H9 (cell line): ENCODE data around the gene CMTM7. TPM values are rescaled to one million over a fixed set of nuclear protein-coding genes. Genes with fewer than 3 reads are reported as not detected.
A peak's percentile ranks its signal among the peaks of the same experiment; 100 is the strongest.

ENCODE experiments used
- DNase-seq: peaks from one replicate; pipeline ENCODE4 v3.0.0-alpha.2; 2017
- H2AFZ ChIP-seq: one replicate; pipeline ENCODE4 v1.6.1; 2013; ENCODE audit warnings: mild to moderate bottlenecking, low read length, control low read depth, moderate library complexity
- H2AK5ac ChIP-seq: 2 replicates; pipeline ENCODE4 v1.6.1; 2013; ENCODE audit warnings: low read length, control low read depth, mixed read lengths; ENCODE audit not compliant: insufficient read length
- H2BK120ac ChIP-seq: one replicate; pipeline ENCODE4 v1.6.1; 2013; ENCODE audit warnings: low read depth, mild to moderate bottlenecking, low read length, control low read depth, inconsistent platforms; ENCODE audit not compliant: poor library complexity, severe bottlenecking
- H2BK12ac ChIP-seq: 2 replicates; pipeline ENCODE4 v1.6.1; 2013; ENCODE audit warnings: low read length, control low read depth, mixed read lengths, low read depth; ENCODE audit not compliant: insufficient read length
- H2BK15ac ChIP-seq: 2 replicates; pipeline ENCODE4 v1.6.1; 2013; ENCODE audit warnings: low read depth, low read length, control low read depth
- H2BK20ac ChIP-seq: one replicate; pipeline ENCODE4 v1.6.1; 2013; ENCODE audit warnings: low read depth, mild to moderate bottlenecking, low read length, control low read depth, inconsistent platforms; ENCODE audit not compliant: poor library complexity, severe bottlenecking
- H2BK5ac ChIP-seq: 2 replicates; pipeline ENCODE4 v1.6.1; 2013; ENCODE audit warnings: low read length, control low read depth, mixed read lengths; ENCODE audit not compliant: insufficient read length
- H3K14ac ChIP-seq: 2 replicates; pipeline ENCODE4 v1.6.1; 2013; ENCODE audit warnings: low read length, control low read depth; ENCODE audit not compliant: insufficient read depth
- H3K18ac ChIP-seq: 2 replicates; pipeline ENCODE4 v1.6.1; 2013; ENCODE audit warnings: low read depth, mild to moderate bottlenecking, mixed read lengths, low read length, control low read depth; ENCODE audit not compliant: insufficient read length
- H3K23ac ChIP-seq: 2 replicates; pipeline ENCODE4 v1.6.1; 2013; ENCODE audit warnings: low read length, control low read depth, mixed read lengths, low read depth; ENCODE audit not compliant: insufficient read length
- H3K23me2 ChIP-seq: 2 replicates; pipeline ENCODE4 v1.6.1; 2013; ENCODE audit warnings: low read depth, mild to moderate bottlenecking, mixed read lengths, low read length, control low read depth; ENCODE audit not compliant: insufficient read length, poor library complexity, severe bottlenecking
- H3K27ac ChIP-seq: 2 replicates; pipeline ENCODE4 v1.5.1; 2013; ENCODE audit warnings: low read length, control low read depth, mixed read lengths, low read depth; ENCODE audit not compliant: insufficient read length
- H3K27me3 ChIP-seq: 2 replicates; pipeline ENCODE4 v1.6.1; 2013; ENCODE audit warnings: low read length, control low read depth, inconsistent platforms; ENCODE audit not compliant: insufficient read depth
- H3K4ac ChIP-seq: 2 replicates; pipeline ENCODE4 v1.6.1; 2013; ENCODE audit warnings: low read depth, mild to moderate bottlenecking, control low read depth, inconsistent platforms, low read length, moderate library complexity
- H3K4me1 ChIP-seq: 2 replicates; pipeline ENCODE4 v1.6.1; 2013; ENCODE audit warnings: low read length, control low read depth, inconsistent platforms; ENCODE audit not compliant: insufficient read depth
- H3K4me2 ChIP-seq: 2 replicates; pipeline ENCODE4 v1.6.1; 2013; ENCODE audit warnings: low read length, control low read depth, mixed read lengths; ENCODE audit not compliant: insufficient read length, insufficient read depth
- H3K56ac ChIP-seq: 2 replicates; pipeline ENCODE4 v1.6.1; 2013; ENCODE audit warnings: low read depth, mild to moderate bottlenecking, mixed read lengths, low read length, control low read depth; ENCODE audit not compliant: insufficient read length
- H3K79me1 ChIP-seq: 2 replicates; pipeline ENCODE4 v1.6.1; 2013; ENCODE audit warnings: low read depth, mild to moderate bottlenecking, moderate library complexity, low read length, control low read depth, inconsistent platforms; ENCODE audit not compliant: insufficient read depth, poor library complexity, severe bottlenecking
- H3K79me2 ChIP-seq: 2 replicates; pipeline ENCODE4 v1.6.1; 2013; ENCODE audit warnings: low read length, control low read depth, inconsistent platforms; ENCODE audit not compliant: insufficient read depth
- H3K9ac ChIP-seq: 2 replicates; pipeline ENCODE4 v1.6.1; 2013; ENCODE audit warnings: low read length, control low read depth, mixed read lengths; ENCODE audit not compliant: insufficient read length; ENCODE audit errors: extremely low read depth
- H3K9me3 ChIP-seq: one replicate; pipeline ENCODE4 v1.6.1; 2013; ENCODE audit warnings: low read depth, low read length, inconsistent platforms; ENCODE audit not compliant: control insufficient read depth
- H3T11ph ChIP-seq: one replicate; pipeline ENCODE4 v1.6.1; 2013; ENCODE audit warnings: mild to moderate bottlenecking, low read length, control low read depth, inconsistent platforms
- H4K20me1 ChIP-seq: one replicate; pipeline ENCODE4 v1.6.1; 2013; ENCODE audit not compliant: control insufficient read depth, insufficient read length, insufficient read depth
- H4K5ac ChIP-seq: 2 replicates; pipeline ENCODE4 v1.6.1; 2013; ENCODE audit warnings: low read depth, mild to moderate bottlenecking, mixed read lengths, low read length, control low read depth; ENCODE audit not compliant: insufficient read length
- H4K8ac ChIP-seq: replicated peaks from 2 replicates; pipeline ENCODE4 v1.6.1; 2013; ENCODE audit warnings: low read length, control low read depth, mixed read lengths, low read depth; ENCODE audit not compliant: insufficient read length
- H4K91ac ChIP-seq: 2 replicates; pipeline ENCODE4 v1.6.1; 2013; ENCODE audit warnings: low read depth, mild to moderate bottlenecking, moderate library complexity, mixed read lengths, low read length, control low read depth; ENCODE audit not compliant: insufficient read length
- H3K27ac Mint-ChIP-seq, 3 experiments: 2 replicates in 2 of 3; 3 replicates in 1 of 3; pipeline ENCODE4 v1.8.0; 2020 to 2021; ENCODE audit warnings: mixed read lengths in 3 of 3, mild to moderate bottlenecking in 1 of 3, moderate library complexity in 1 of 3
- H3K27me3 Mint-ChIP-seq: 2 replicates; pipeline ENCODE4 v1.8.0; 2021; ENCODE audit warnings: low read depth, mild to moderate bottlenecking, moderate library complexity, mixed read lengths
- H3K36me3 Mint-ChIP-seq, 3 experiments: 2 replicates in 2 of 3; 3 replicates in 1 of 3; pipeline ENCODE4 v1.8.0; 2020 to 2021; ENCODE audit warnings: low read depth in 3 of 3, mixed read lengths in 3 of 3; ENCODE audit not compliant: insufficient read depth in 1 of 3
- H3K4me1 Mint-ChIP-seq, 2 experiments: 2 replicates each; pipeline ENCODE4 v1.8.0; 2020; ENCODE audit warnings: mixed read lengths in 2 of 2
- H3K4me3 Mint-ChIP-seq, 2 experiments: 2 replicates in 1 of 2; 3 replicates in 1 of 2; pipeline ENCODE4 v1.8.0; 2020 to 2021; ENCODE audit warnings: mild to moderate bottlenecking in 2 of 2, mixed read lengths in 2 of 2, moderate library complexity in 1 of 2
- H3K9me3 Mint-ChIP-seq, 2 experiments: 2 replicates in 1 of 2; 3 replicates in 1 of 2; pipeline ENCODE4 v1.8.0; 2020; ENCODE audit warnings: mild to moderate bottlenecking in 2 of 2, mixed read lengths in 2 of 2, moderate library complexity in 1 of 2
- WGBS: extraction: QIAGEN DNeasy Blood & Tissue Kit; methylation state at CpG from one replicate; pipeline ENCODE4 v1.1.7; 2013; ENCODE audit warnings: missing lambda C conversion rate, low lambda C conversion rate, mixed read lengths; ENCODE audit not compliant: insufficient read length; ENCODE audit errors: extremely low coverage; 5-methylcytosine and 5-hydroxymethylcytosine counted together
- total RNA-seq: library from RNA; stranded (reverse); gene quantifications from 2 replicates; pipeline ENCODE4 v1.2.1, GENCODE V29; 2021
- TF ChIP-seq, protein P1 (sequence below): fragments of 200-600 bp; sonication (generic); conservative IDR thresholded peaks from 3 replicates; pipeline ENCODE4 v1.8.0; 2021; ENCODE audit warnings: antibody characterized with exemption, mild to moderate bottlenecking

CMTM7 gene
- total RNA-seq, 1 experiment from 2014 or later: 23.9 TPM

DNA sequence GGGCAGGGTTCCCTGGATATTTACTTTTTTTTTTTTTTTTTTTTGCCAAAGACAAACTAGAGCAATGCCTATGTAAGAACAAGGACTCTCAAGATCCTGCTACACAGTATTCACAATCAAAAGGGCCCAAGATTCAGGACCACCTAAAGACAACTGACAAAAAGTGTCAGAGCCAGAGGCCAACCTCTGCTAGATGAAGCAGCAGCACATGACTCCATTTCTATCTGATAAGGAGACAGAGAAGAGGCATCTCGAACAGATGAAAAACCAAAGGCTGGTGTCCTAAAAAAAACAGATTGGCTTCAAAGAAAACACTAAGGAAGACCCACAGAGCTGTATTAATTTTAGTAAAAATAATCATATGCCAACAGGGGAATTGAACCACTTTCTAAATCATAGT is 91.0 kb downstream of the CMTM7 start:
- Histone ChIP-seq H3K18ac (no peak overlapping the region), H2BK120ac (no peak overlapping the region), H4K5ac (no peak overlapping the region), H2AFZ (no peak overlapping the region), H3K23me2 (no peaks in the 10 kb centered on the region), H2BK20ac (no peak overlapping the region), H2BK5ac (no peak overlapping the region), H4K8ac (no peak overlapping the region), H3K9ac (no peak overlapping the region), H3K4me2 (no peak overlapping the region), H3K23ac (no peak overlapping the region), H3K56ac (no peak overlapping the region), H3K79me2 (no peaks in the 10 kb centered on the region), H3K27ac (no peak overlapping the region), H3T11ph (no peak overlapping the region), H3K79me1 (no peaks in the 10 kb centered on the region), H3K4ac (no peak overlapping the region), H3K14ac (no peak overlapping the region), H2BK12ac (no peak overlapping the region), H4K91ac (no peak overlapping the region), H2BK15ac (no peak overlapping the region), H4K20me1 (no peaks in the 10 kb centered on the region), H3K9me3 (no peaks in the 10 kb centered on the region), H3K27me3 (no peaks in the 10 kb centered on the region), H2AK5ac (no peak overlapping the region), H3K4me1 (no peaks in the 10 kb centered on the region)
- H3K27me3 Mint-ChIP-seq: no peaks in the 10 kb centered on the region
- H3K4me3 Mint-ChIP-seq: no peak overlapping the region
- H3K36me3 Mint-ChIP-seq: peaks cover 10 to 40% (median 35%) of the 10 kb centered on the region in 3 experiments; a peak in 6 of 7 replicates
- no peak for DNase-seq
- TF ChIP-seq, protein P1, sequence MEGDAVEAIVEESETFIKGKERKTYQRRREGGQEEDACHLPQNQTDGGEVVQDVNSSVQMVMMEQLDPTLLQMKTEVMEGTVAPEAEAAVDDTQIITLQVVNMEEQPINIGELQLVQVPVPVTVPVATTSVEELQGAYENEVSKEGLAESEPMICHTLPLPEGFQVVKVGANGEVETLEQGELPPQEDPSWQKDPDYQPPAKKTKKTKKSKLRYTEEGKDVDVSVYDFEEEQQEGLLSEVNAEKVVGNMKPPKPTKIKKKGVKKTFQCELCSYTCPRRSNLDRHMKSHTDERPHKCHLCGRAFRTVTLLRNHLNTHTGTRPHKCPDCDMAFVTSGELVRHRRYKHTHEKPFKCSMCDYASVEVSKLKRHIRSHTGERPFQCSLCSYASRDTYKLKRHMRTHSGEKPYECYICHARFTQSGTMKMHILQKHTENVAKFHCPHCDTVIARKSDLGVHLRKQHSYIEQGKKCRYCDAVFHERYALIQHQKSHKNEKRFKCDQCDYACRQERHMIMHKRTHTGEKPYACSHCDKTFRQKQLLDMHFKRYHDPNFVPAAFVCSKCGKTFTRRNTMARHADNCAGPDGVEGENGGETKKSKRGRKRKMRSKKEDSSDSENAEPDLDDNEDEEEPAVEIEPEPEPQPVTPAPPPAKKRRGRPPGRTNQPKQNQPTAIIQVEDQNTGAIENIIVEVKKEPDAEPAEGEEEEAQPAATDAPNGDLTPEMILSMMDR: no peak
- H3K27ac Mint-ChIP-seq: 0 out of 7 replicates have a peak overlapping the region, but pooled peaks of 1 of the 3 experiments have one; percentile 56
- WGBS: no CpG with 5 or more reads among the region's 1 CpG
- H3K9me3 Mint-ChIP-seq: no peaks in the 10 kb centered on the region
- no peaks in the 10 kb centered on the region for H3K4me1 Mint-ChIP-seq
